ENCODE measurements around the gene MED31.

GRCh38 chr17:6666077-6666521 lies 14.7 kb upstream of the MED31 start:
- no peak for TF ChIP-seq EZH2 (IDR thresholded peaks at IDR 0.05; ENCODE audit: insufficient read depth, poor library complexity, severe bottlenecking)
- no peak for TF ChIP-seq EZH2phosphoT487 (IDR thresholded peaks at IDR 0.05; ENCODE audit: insufficient read depth, low read depth)
